ENCODE results near the gene FFAR2. TPM values are rescaled to one million over a fixed set of nuclear protein-coding genes. Genes with fewer than 3 reads are reported as not detected.
"Not testable (repeated sequence)": the region's sequence is repeated elsewhere in the genome, so short reads cannot be mapped to it uniquely, and the experiment has no call there.

FFAR2 gene
- total RNA-seq, 1 donor from 2014 or later: 0.27 TPM

DNA sequence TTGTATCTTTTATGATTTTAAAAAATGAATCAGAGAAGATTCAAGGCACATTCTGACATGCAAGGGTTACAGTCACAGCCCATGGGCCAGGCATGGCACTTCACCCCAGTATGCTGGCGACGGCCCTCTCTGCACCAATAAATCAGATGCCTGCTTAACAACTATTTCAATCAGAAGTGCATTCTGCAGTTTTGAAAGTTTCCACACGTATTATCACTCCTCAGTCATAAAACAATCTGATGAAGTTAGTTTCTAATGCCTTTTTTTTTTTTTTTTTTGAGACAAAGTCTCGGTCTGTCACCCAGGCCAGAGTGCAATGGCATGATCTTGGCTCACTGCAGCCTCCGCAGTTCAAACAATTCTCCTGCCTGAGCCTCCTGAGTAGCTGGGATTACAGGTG lies 28.3 kb upstream of the FFAR2 start:
- DNase-seq: no peak
- intact Hi-C loops (cut with micrococcal nuclease): no loop called here

DNA sequence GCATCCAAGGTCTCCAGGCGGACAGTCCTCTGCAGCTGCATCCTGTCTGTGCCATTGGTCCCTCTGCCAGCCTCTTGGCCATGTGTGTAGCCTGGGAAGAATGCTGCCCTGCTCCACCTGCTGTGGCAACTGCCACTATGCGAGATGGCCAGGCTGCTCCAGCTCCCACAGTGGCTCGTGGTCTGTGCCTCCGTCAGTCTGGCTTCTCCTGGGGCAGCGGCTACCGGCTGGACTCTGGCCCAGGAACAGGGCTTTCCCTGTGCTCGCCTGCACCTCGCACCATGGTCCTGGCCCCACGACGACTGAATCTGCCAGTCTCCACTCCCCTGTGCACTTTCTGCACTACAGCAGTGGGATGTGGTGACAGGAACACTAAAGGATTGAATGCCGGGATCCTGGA lies 26.7 kb upstream of the FFAR2 start:
- DNase-seq (no peak), ATAC-seq (no peak)
- intact Hi-C loops (cut with micrococcal nuclease): no loop called here

More for the DNA sequence above, 28.3 kb upstream of the FFAR2 start:
- no peak for ATAC-seq

DNA sequence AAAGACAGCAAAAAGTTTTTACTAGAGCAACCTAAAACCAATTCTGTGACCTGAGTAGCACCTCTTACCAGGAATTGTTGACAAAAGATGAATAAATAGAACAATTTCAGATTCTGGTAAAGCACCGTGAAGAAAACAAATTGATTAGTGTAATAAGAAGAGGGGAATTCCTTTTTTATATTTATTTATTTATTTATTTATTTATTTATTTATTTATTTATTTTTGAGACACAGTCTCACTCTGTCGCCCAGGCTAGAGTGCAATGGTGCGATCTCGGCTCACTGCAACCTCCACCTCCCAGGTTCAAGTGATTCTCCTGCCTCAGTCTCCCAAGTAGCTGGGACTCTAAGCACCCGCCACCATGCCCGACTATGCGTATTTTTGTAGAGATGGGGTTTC lies 24.7 kb upstream of the FFAR2 start:
- intact Hi-C loops (cut with micrococcal nuclease); DNase-seq: not testable (repeated sequence)

DNA sequence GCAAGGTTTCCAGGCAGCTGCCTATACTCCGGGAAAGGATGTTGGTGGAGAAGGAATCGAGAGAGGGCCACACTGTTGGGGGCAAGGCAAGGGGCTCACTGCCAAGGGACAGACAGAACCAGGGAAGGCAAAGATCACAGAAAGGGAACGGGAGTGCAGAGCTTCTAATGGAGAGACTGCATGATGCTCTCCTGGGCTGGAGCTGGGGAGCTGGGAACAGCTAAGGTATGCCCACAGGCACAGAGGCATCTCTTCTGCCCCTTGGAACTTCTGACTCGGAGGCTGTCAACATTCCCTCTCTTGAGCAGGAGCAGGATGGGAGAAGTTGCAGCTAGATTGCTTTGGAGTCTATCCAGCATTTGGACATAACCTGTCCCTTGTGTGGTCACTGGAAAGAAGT lies 22.4 kb upstream of the FFAR2 start:
- ATAC-seq: no peak
- no peak for DNase-seq
- intact Hi-C loops (cut with micrococcal nuclease): no loop called here

More for the DNA sequence above, 24.7 kb upstream of the FFAR2 start:
- not testable (repeated sequence) for ATAC-seq

DNA sequence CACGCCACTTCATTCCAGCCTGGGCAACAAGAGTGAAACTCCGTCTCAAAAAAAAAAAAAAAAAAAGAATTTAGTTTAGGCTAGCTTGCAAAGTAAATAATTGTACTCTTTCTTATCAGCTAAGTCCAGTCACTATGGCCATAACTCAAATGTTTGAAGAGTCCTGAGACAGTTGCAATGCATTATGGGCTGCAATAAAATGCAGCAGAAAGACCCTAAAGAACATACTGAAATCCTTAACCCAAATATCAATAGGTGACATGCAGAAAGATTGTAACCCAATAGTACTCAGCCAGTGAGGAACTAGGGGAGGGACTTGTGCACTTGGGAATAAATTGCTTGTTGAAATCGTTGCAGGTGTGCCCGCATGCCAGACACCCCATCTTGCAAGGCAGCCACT lies 20.9 kb upstream of the FFAR2 start:
- intact Hi-C loops (cut with micrococcal nuclease): no loop called here
- DNase-seq (no peak), ATAC-seq (no peak)

DNA sequence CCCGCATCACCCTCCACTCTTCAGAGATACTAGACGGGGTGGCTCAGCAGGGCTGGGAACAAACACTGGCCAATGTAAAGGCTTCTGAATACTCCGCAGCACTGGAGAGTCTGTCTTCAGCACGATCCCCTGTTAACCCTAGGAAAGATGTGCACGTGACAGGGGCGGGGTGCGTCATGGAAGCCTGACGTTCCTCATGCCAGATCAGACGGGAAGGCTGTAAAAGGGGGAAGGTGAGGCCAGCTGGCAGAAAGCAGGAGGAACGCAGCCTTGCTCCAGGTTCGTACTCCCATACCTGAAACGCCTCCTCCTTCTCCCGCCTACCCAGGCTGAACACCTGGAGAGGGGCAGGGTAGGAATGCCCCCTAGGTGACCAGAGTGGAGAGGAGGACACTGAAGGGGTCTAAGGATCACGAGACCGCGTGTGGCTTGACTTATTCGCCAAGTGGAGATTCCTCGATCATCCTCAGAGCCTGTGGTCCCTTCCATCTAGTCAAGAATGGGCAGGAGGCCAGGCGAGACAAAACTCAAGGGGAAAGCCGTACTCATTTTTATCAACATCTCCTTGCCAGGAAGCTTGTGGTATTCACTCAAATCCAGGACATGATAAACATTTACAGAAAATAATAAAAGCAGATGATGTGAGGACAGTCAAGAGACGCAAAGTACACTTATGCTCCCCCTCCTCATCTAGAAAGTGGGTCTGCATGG lies 18.2 kb upstream of the FFAR2 start:
- intact Hi-C loops (cut with micrococcal nuclease): no loop called here
- ATAC-seq: no peak
- no peak for DNase-seq

DNA sequence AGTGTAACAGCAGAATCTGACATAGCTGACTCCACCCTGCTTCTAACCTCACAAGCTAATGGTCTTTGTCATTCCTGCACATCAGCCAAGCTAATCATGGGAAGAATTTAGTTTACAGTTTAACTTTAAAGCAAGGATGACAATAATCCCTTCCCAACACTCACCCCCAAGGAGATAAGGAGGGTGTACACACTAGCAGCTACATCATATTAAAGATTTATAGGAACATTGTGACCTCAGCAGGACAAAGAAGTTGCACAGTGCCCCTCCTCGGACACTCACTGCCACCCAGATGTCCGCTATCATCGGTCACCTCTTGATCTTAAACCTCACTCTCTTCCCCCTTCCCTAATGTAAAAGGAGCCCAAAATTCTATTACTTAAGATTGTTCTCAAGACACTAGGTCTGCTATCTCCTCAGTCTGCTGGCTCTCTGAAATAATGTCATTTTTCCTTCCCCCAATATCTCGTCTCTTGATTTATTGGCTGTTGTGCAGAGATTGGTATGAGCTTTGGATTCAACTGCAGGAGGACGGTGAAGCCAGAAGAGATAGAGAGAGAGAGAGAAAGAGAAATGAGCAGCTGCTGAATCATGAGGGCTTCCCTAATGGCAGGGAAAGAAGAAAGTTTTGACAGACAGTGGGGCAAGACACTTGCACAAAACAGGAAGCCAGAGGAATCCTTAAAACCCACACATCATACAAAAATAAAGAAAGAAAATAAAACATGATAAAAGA lies 17.5 kb upstream of the FFAR2 start:
- no peak for ATAC-seq
- DNase-seq: no peak
- intact Hi-C loops (cut with micrococcal nuclease): no loop called here

DNA sequence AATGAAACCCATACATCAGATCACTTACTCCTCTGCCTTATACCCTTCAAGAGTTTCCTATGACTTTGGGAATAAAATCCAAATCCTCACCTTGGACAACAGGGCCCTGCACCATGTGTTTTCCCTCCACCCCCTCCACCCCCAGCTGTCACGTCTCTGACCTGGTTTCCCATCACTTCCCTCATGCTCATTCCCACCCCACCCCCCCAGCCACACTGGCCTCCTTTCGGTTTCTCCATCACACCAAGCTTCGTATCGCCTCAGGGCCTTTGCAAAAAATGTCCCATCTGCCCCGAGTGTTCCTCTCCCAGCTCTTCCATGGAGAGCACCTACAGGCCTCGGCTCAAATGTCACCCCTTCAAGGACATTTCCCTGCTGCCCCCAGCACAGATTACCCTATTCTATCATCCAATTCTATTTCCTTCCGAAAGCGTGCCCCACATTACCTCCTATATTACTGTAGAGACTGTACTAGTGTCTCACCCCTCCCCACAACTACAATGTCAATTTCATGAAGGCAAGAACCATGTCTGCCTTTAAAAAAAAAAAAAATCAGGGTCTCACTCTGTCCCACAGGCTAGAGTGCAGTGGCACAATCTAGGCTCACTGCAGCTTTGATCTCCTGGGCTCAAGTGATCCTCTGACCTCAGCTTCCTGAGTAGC lies 16.8 kb upstream of the FFAR2 start:
- ATAC-seq (no peak), DNase-seq (no peak)
- intact Hi-C loops (cut with micrococcal nuclease): no loop called here

DNA sequence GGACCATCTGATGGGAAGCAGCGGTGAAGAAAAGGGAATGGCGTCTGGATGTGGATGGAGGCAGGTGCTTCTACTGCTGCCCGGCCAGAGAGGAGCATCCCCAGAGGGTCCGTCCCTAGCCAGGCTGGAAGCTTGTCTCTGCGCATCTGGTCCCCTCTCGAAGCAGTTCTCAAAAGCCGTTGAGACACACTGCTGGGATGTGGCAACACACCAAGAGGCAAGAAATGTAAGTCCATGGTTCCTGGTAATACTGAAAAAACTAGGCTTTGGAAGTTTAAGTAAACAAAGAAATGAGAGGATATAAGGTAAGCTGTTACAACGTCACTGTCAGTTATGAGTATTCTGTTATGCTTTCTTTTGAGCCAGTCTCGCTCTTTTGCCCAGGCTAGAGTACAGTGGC lies 15.1 kb upstream of the FFAR2 start:
- DNase-seq (no peak), ATAC-seq (no peak)
- intact Hi-C loops (cut with micrococcal nuclease): no loop called here

DNA sequence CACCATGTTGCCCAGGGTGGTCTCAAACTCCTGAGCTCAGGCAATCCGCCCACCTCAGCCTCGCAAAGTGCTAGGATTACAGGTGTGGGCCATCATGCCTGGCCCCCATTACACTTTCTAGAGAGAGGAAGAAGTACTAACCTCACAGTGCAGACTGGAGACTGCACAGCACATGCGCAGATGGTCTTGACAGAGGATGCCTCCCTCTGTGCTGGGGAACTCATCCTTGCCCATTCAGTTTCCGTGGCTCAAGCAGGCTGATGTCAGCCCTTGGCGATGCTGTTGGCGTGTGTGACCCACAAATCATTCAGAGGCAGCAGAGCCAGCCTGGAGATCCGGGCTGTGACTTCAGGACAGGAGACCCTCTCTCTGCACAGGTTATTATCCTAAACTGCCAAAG lies 14.6 kb upstream of the FFAR2 start:
- intact Hi-C loops (cut with micrococcal nuclease): no loop called here
- ATAC-seq (no peak), DNase-seq (no peak)

DNA sequence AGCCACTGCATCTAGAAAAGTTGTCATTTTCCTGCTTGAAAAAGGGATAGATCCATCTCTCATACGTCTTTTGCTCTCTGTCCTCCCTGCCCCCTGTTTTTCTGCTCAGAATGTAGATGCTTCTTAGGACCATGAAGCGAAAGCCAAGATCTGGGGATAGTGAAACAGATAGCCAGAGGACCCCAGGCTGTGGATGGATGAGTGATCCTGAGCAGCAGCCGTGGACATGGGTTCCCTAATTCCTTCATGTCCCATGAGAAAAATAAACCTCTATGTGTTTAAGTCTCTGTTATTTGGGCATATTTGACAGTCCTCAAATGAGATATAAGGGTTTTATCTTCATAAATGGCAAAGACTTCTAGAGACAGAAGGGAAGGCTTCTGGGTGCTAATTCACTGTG lies 12.2 kb upstream of the FFAR2 start:
- intact Hi-C loops (cut with micrococcal nuclease): no loop called here
- no peak for ATAC-seq

DNA sequence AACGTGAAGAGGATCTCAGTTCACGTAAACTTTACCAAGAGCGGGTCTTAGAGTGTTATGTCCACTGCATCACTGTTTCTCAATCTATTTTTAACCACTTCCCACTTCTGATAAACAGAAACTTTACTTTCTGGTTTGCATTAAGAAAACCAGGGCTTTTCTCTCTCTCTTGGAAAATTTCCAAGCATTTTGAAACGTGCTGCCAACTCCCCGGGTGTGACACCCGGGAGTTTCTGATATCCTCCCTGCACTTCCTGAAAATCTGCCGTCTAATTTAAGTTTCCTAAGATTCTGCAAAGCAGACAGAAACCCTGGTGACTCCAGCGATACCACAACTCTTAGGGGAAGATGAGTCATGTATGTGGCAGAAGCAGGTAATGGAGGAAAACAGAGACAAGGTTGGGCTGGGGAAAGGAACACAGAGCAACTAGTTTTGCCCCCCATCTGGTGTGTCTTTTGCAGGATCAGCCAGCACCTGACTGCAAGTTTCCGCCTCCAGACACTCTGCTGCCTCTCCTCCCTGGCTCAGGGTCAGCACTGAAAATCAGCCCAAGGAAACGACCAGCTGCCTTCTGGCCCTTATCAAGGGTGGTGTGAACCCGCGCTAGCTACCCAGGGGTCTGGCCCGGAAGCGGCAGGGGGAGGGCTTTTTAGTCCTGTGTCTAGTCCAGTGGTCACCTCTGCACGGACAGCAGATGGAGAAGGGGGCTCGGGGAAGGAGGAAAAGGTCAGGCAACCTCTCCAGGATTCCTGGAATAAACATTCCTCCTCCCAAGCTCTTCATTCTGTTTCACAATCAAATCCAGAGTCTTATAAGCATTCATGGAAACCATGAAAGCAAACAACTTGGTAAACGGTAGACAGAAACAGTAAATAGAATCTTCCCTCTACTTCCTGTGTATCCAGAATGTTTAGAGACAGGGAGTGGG lies 11.3 kb upstream of the FFAR2 start:
- DNase-seq (peak; percentile 39), ATAC-seq (peak; percentile 57)
- intact Hi-C loops (cut with micrococcal nuclease): no loop called here

More for the DNA sequence above, 12.2 kb upstream of the FFAR2 start:
- DNase-seq: no peak

DNA sequence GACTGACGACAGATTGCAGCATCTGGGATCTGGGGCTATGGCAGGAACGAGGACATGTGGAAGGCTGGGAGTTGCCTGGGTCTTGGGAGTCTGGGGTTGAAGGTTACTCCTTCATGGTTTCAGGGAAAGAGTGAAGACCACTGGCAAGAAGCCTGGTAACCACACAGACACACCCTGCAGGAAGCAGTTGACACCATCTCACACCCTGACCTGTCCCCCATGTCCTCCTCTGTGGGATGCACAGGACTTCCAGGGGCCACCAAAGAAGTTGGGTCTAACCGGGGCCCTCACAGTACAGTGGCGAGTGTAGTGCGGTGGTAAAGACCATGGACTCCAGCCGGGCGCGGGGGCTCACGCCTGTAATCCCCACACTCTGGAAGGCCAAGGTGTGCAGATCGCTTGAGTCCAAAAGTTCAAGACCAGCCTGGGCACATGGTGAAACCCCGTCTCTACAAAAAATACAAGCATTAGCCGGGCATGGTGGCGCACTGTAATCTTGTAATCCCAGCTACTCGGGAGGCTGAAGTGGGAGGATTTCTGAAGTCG lies 10.6 kb upstream of the FFAR2 start:
- ATAC-seq (no peak), DNase-seq (no peak)
- intact Hi-C loops (cut with micrococcal nuclease): no loop called here

DNA sequence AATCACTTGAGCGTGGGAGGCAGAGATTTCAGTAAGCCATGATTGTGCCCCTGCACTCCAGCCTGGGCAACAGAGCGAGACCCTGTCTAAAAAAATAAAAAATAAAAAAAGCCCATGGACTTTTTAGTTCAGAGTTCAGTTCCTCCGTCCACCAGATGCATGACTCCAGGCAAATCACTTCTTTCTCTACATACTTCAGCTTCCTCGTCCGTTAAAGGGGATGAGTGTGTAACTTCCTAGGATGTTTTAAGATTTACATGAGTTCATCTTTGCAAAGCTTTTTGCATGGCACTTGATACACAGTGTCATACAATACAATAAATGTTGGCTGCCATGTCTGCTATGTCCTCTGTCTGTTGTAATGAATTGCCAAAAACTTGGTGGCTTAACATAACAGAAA lies 10.0 kb upstream of the FFAR2 start:
- intact Hi-C loops (cut with micrococcal nuclease): no loop called here
- no peak for ATAC-seq
- DNase-seq: no peak

DNA sequence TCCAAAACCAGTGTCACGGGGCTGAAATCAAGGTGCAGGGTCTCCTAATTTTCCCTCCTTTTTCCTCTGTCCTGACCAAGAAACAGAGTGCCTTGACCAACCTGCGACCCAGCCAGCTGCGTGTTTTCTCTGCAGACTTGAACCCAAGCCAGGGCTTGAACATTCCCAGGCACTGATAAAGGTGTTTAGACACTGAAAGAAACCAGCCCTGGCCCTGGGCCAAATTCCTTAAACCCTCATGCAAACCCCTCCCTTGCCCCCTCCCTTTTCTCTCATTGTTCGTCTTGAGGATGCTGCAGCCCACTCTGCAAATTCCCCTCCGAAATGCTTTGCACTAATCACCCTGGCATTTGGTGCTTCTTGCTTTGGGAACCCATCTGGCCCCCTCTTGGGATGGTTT lies 9.5 kb upstream of the FFAR2 start:
- DNase-seq (no peak), ATAC-seq (no peak)
- intact Hi-C loops (cut with micrococcal nuclease): no loop called here

DNA sequence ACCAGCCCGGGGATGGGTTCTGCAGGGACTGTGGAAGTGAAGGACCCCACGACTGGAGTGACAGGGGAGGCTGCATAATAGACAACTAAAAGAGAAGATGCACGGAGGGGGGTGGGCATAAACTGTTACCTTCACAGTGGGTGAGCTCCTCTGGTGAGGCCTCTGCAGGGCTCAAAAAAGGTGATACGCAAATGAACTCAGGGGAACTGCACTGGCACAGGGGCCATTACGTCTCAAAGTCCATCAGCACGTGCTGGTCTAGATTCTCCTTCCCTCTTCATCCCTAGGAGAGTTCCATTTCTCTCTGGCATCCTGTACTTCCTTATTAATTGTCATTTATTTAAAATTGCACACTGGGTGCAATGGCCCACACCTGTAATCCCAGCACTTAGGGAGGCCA lies 8.1 kb upstream of the FFAR2 start:
- intact Hi-C loops (cut with micrococcal nuclease): no loop called here
- ATAC-seq (no peak), DNase-seq (no peak)

DNA sequence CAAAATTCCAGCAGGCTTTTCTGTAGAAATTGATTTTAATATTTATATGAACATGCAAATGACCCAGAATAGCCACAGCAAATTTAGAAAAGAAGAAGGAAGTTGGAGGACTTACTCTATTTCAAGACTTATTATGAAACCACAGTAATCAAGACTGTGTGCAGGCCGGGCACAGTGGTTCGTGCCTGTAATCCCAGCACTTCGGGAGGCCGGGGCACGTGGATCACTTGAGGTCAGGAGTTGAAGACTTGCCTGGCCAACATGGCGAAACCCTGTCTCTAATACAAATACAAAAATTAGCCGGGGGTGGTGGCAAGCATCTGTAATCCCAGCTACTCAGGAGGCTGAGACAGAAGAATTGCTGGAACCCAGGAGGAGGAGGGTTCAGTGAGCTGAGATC lies 6.0 kb upstream of the FFAR2 start:
- ATAC-seq (peak; percentile 22), DNase-seq (peak; percentile 54)
- intact Hi-C loops (cut with micrococcal nuclease): no loop called here

DNA sequence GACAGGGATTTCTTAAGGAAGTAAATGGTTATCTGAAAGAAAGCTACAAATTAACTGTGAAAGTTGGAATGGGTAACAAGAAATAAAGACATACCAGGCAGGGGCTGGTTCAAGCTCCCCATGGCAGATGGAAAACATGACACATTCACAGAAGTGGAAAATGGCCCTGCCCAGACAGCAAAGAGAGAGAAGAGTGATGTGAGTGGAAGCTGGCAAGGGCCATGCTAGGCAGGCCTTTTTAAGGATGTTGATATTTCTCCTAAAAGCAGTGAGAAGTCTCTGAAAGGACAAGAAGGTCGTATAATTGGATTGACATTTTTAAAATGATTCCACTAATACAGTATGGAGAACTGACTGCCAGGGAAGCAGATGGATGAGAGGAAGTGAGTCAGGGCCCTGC lies 3.3 kb upstream of the FFAR2 start:
- intact Hi-C loops (cut with micrococcal nuclease): no loop called here
- DNase-seq (no peak), ATAC-seq (no peak)

Measured in left ventricle myocardium superior (tissue), 1 donor.